Epithelial cell of proximal tubule (primary cell): ENCODE data around the gene MYNN. TPM values are rescaled to one million over a fixed set of nuclear protein-coding genes. Genes with fewer than 3 reads are reported as not detected.

Experiments
- DNase-seq: peaks from one replicate; pipeline ENCODE4 v3.0.0-alpha.2; 2011; ENCODE audit warnings: low read depth
- H3K4me3 ChIP-seq: 2 replicates; pipeline ENCODE4 v1.5.1; 2011; ENCODE audit warnings: low read depth, mild to moderate bottlenecking, low read length
- CTCF ChIP-seq: conservative IDR thresholded peaks from 2 replicates; pipeline ENCODE4 v1.5.1; 2012; ENCODE audit warnings: low read depth, mild to moderate bottlenecking, low read length
- total RNA-seq: library from RNA; depleted of rRNA; stranded (reverse); fragments of >200 nt; gene quantifications from 2 replicates; pipeline ENCODE4 v1.2.3, GENCODE V29; 2015

MYNN gene
- total RNA-seq, 1 donor from 2014 or later = 17.6 TPM

GRCh38 chr3:169835533-169835932 is 62.3 kb downstream of the MYNN start:
- no peak overlapping the region for H3K4me3 ChIP-seq
- no peak for DNase-seq
- no peak for TF ChIP-seq CTCF

- DNase-seq = no peak
These were observed 63.1 kb downstream of the MYNN start for GRCh38 chr3:169836078-169836941.

GRCh38 chr3:169836942-169837275 is 63.7 kb downstream of the MYNN start:
- TF ChIP-seq CTCF = no peak
- no peak for DNase-seq
- no peak overlapping the region for H3K4me3 ChIP-seq

More at GRCh38 chr3:169836078-169836941, 63.1 kb downstream of the MYNN start:
- TF ChIP-seq CTCF = no peak
- H3K4me3 ChIP-seq = no peak overlapping the region

- TF ChIP-seq CTCF = no peak
- DNase-seq = no peak
These were observed 65.4 kb downstream of the MYNN start for GRCh38 chr3:169838511-169839030.

More at GRCh38 chr3:169838511-169839030, 65.4 kb downstream of the MYNN start:
- H3K4me3 ChIP-seq = no peak overlapping the region

Other genes starting within 250 kb of the MYNN start
- gene MECOM, start 109.7 kb upstream of the MYNN start, total RNA-seq = 15.7 and 25.2 TPM in 2 replicates
- 196 and 307 TPM in 2 replicates for gene TERC, start 8.3 kb upstream of the MYNN start, total RNA-seq
- 2.6 and 3.8 TPM in 2 replicates for gene ACTRT3, start 3.8 kb upstream of the MYNN start, total RNA-seq
- 0.07 TPM in 1 of 2 replicates, not detected in the other for gene LRRIQ4, start 39.5 kb downstream of the MYNN start, total RNA-seq
- 9.8 and 17.1 TPM in 2 replicates for gene LRRC34, start 39.5 kb downstream of the MYNN start, total RNA-seq
- 0.14 TPM in 1 of 2 replicates, not detected in the other for gene LRRC31, start 96.5 kb downstream of the MYNN start, total RNA-seq
- gene SAMD7, start 138.2 kb downstream of the MYNN start, total RNA-seq = not detected in 2 replicates
- gene SEC62, start 193.4 kb downstream of the MYNN start, total RNA-seq = 24.7 and 34.8 TPM in 2 replicates